C4-2B (cell line): ENCODE results near the gene SHISA9.

Experiments
- ZFX ChIP-seq: fragments of 450-650 bp; IDR thresholded peaks from 2 replicates; pipeline ENCODE4 v1.6.1; 2017
- TF ChIP-seq, protein P1 (sequence below): fragments of 450-650 bp; conservative IDR thresholded peaks from 2 replicates; pipeline ENCODE4 v1.5.1; 2017; ENCODE audit warnings: mild to moderate bottlenecking

DNA sequence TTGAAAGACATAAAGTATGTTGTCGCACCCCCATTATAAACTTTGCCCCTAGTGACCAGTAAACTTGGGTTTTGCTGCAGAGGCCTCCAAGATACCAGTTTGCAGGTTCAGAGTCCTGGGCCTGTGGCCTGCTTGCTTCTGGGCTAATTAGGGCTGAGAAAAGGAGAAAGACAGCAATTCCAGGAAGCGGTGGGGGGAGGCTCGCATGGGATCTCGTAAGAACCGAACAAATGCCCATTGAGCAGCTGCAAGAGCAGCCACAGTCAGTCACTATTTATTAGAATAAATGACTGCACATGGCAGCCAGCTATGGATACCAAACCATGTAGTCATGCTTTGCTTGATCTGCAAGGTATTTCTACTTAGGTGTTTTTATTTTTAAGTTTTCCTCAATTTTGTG is 4.9 kb downstream of the SHISA9 start:
- TF ChIP-seq, protein P1, sequence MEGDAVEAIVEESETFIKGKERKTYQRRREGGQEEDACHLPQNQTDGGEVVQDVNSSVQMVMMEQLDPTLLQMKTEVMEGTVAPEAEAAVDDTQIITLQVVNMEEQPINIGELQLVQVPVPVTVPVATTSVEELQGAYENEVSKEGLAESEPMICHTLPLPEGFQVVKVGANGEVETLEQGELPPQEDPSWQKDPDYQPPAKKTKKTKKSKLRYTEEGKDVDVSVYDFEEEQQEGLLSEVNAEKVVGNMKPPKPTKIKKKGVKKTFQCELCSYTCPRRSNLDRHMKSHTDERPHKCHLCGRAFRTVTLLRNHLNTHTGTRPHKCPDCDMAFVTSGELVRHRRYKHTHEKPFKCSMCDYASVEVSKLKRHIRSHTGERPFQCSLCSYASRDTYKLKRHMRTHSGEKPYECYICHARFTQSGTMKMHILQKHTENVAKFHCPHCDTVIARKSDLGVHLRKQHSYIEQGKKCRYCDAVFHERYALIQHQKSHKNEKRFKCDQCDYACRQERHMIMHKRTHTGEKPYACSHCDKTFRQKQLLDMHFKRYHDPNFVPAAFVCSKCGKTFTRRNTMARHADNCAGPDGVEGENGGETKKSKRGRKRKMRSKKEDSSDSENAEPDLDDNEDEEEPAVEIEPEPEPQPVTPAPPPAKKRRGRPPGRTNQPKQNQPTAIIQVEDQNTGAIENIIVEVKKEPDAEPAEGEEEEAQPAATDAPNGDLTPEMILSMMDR, result no peak
- no peak for TF ChIP-seq ZFX
